DMS153 treated with DMSO at 0.1 percent for 48 hours (cell line): ENCODE measurements around the gene CDKN1B.

Source experiments
- DNase-seq: peaks from one replicate; lab custom pipeline; 2025; ENCODE audit not compliant: unreplicated experiment; lab: John Stamatoyannopoulos, UW

The CDKN1B gene

DNA sequence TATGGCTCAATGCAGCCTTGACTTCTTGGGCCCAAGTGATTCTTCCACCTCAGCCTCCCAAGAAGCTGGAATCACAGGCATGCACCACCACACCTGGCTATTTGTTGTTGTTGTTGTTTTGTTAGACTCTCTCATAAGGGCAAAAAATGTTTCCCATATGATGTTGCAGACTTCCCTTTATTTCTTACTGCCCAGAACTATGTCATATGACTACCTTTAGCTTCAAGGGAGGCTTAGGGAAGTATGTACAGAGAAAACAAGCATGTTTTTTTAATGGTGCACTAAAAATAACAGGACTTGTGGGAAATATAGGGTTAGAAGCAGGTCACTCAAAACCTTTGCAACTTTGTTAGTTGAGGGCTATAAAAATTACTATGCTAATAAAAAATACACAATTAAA, 16.9 kb upstream of the CDKN1B start:
- no peak for DNase-seq

DNA sequence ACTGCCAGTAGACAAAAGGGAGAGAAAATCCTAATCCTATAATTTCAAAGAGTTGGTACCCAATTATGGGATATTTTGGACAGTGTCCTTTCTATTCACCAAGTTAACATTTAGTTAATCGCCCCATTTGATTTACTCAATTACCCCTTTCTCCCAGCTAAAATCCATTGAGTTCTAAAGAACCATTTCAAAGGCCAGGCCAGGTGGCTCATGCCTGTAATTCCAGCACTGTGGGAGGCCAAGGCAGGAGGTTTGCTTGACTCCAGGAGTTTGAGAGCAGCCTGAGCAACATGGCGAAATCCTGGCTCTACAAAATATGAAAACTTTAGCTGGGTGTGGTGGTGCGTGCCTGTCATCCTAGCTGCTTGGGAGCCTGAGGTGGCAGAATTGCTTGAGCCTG, 15.7 kb upstream of the CDKN1B start:
- no peak for DNase-seq

GRCh38 chr12:12704593-12705230, 12.5 kb upstream of the CDKN1B start:
- peak; percentile 89 for DNase-seq

DNA sequence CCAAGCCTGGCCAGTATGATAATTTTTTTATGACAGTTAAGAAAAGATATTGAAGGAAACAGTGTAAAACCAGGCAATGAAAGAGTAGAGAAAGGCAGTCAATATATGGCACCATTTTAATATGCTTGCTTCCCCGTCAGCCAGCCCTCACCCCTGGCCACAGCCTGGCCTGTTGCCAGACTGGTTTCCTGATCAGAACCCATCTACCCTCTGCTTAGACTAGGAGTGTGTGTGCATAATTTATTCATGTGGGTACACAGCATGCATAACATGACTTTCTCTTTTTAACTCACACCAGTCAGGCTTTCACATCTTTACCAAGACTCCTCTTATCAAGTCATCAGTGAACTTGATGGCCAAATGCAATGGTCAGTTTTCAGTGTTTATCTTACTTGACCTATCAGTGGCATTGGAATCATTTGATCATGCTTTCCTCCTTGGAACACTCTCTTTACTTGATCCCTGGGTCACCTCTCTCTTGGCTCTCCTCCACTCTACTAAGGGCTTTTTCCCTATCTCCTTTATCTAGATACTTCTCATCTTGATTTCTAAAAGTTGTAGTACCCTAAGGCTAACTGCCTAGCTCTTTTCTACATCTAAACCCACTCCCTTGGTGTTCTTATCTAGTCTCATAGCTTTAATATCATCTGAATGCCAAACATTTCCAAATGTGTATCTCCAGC, 11.2 kb upstream of the CDKN1B start:
- no peak for DNase-seq

GRCh38 chr12:12713932-12714275, 3.3 kb upstream of the CDKN1B start:
- no peak for DNase-seq

GRCh38 chr12:12714276-12715021, 2.7 kb upstream of the CDKN1B start:
- peak; percentile 43 for DNase-seq

DNA sequence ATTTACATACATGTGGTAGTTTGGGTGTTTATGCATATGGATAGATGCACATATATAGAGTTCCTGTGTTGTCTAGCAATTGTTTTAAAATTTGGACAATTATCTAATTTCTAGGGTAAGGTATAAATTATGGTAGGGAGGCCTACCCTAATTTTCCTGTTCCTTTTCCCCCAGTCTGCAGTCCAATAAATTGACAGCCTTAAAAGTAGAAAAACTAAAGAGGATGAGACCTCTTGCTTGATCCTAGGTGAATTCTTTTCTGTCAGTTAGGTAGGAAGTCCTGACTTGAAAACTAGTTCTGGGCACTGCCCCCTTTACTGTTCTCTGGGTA, 2.1 kb upstream of the CDKN1B start:
- peak; percentile 65 for DNase-seq

GRCh38 chr12:12715459-12716150, 1.6 kb upstream of the CDKN1B start:
- DNase-seq = peak; percentile 65

DNA sequence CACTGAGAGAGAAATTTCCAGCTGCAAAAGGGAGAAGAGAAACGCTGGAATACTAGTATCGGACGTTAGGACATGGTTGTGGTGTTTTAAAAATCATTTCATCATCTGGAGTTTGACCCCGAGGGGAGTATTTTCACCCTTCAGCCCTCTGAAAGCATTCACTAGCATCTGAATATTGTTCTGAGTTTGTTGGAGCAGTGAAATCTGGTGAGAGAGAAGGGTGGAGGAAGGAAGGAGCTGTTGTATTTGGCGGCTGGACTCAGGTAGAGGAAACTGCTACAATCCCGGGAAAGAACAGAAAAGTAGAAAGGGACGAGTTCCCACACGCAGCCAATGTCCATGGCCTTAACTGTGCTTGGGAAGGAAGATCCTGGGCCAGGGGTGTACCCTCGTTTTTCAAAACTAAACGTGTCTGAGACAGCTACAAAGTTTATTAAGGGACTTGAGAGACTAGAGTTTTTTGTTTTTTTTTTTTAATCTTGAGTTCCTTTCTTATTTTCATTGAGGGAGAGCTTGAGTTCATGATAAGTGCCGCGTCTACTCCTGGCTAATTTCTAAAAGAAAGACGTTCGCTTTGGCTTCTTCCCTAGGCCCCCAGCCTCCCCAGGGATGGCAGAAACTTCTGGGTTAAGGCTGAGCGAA, 896 bp upstream of the CDKN1B start:
- DNase-seq = peak; percentile 52

GRCh38 chr12:12717586-12718380, 615 bp downstream of the CDKN1B start:
- peak; percentile 11 for DNase-seq

DNA sequence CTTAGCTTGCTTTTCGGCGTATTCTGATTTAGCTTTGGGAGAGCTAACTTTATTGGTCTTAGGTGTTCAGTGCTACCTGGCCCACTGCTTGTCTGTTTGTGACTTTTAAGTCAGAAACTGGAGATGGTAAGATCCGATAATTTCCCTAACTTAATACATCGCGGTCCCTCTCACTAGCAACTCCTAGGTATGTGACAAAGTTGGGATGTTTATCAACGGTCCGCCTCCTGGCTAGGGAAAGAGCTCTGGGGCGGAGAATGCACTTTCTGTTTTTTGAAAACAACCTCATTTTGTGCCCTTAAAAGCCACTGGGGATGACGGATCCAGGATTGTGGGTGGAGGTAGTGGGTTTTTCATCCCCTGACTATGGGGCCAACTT, 1.2 kb downstream of the CDKN1B start:
- no peak for DNase-seq

GRCh38 chr12:12718853-12719252, 1.7 kb downstream of the CDKN1B start:
- DNase-seq = no peak

- no peak for DNase-seq
Measured at GRCh38 chr12:12719496-12719895, 2.3 kb downstream of the CDKN1B start.

DNA sequence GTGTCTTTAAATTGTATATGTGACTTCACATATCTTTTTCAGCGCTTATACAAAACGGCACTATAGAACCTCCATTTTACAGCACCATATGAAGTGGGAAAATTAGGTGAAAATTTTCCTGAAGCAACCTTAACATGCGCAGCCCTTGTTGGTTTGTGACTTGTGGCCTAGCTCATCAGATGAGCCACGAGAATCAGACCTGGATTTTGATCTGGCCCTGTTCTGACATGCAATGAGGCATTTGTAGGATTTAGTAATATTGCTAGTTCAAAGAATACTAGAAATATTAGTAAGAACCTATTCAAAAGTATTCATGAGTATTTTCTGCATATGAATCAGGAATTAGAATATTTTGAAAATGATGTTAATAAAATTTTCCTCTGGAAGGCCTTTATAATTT, 2.9 kb downstream of the CDKN1B start:
- DNase-seq = no peak

- no peak for DNase-seq
Measured at GRCh38 chr12:12720672-12721161, 3.5 kb downstream of the CDKN1B start.

GRCh38 chr12:12721176-12721751, 4.1 kb downstream of the CDKN1B start:
- peak; percentile 44 for DNase-seq

DNA sequence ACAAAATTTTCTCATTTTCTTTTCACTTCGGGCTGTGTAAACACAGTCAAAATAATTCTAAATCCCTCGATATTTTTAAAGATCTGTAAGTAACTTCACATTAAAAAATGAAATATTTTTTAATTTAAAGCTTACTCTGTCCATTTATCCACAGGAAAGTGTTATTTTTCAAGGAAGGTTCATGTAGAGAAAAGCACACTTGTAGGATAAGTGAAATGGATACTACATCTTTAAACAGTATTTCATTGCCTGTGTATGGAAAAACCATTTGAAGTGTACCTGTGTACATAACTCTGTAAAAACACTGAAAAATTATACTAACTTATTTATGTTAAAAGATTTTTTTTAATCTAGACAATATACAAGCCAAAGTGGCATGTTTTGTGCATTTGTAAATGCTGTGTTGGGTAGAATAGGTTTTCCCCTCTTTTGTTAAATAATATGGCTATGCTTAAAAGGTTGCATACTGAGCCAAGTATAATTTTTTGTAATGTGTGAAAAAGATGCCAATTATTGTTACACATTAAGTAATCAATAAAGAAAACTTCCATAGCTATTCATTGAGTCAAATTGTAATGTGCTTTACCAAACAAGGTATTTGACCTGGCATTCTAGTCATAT, 4.8 kb downstream of the CDKN1B start:
- peak; percentile 68 for DNase-seq

DNA sequence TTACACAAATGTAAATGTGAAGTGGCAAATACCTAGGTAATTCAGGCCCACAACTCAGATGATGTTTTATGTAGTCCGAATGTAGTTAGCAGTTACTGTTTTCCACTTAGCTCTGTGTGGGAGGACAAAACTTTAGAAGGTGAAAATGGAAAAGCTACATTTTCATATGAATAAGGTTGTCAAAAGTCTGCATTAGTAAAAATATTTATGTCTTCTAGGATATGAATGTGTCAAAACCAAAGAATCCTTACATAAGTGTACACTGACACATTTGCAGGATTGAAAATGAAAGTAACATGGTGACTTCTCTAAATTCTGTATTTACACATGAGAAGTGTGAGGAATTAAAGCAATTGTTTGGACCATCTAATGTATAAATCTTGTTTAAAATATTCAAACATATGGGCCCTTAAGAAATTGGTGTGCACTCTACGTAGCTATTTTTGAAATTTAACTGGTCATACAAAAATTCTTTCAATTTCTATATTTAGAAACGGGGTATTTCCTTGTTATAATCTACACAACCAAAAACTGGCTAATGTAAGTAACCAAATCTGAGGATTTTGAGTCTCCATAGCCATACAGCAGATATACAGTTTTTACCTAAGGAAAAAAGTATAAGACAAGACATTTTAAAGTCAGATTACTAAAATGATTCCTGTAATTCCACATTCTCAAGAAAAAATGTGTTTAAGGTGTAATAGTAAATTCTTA, 5.4 kb downstream of the CDKN1B start:
- peak; percentile 73 for DNase-seq

- no peak for DNase-seq
Measured at GRCh38 chr12:12723149-12723680, 6.0 kb downstream of the CDKN1B start.
